SJSA1 (cell line): ENCODE data around the gene STX18. TPM values are rescaled to one million over a fixed set of nuclear protein-coding genes. Genes with fewer than 3 reads are reported as not detected.

Experiments
- DNase-seq, 2 experiments: peaks; one replicate each; pipeline ENCODE4 v3.0.0-alpha.2; 2015 to 2020; ENCODE audit warnings: low spot score in 2 of 2, low read depth in 1 of 2
- H3K27ac ChIP-seq: fragments of 250-450 bp; sonication (Bioruptor Pico); 2 replicates; pipeline ENCODE4 v1.5.1; 2020; ENCODE audit warnings: mild to moderate bottlenecking, moderate library complexity
- H3K27me3 ChIP-seq: fragments of 250-450 bp; sonication (Bioruptor Pico); replicated peaks from 2 replicates; pipeline ENCODE4 v1.5.1; 2020; ENCODE audit warnings: mild to moderate bottlenecking, moderate library complexity
- H3K36me3 ChIP-seq: fragments of 250-450 bp; sonication (Bioruptor Pico); 2 replicates; pipeline ENCODE4 v1.5.1; 2020; ENCODE audit warnings: mild to moderate bottlenecking
- H3K4me1 ChIP-seq: fragments of 250-450 bp; sonication (Bioruptor Pico); replicated peaks from 2 replicates; pipeline ENCODE4 v1.6.1; 2021; ENCODE audit warnings: mild to moderate bottlenecking
- H3K4me3 ChIP-seq: fragments of 250-450 bp; sonication (Bioruptor Pico); 2 replicates; pipeline ENCODE4 v1.5.1; 2020; ENCODE audit warnings: mild to moderate bottlenecking
- H3K9me3 ChIP-seq: fragments of 250-450 bp; sonication (Bioruptor Pico); replicated peaks from 2 replicates; pipeline ENCODE4 v1.5.1; 2020; ENCODE audit warnings: mild to moderate bottlenecking
- total RNA-seq: library from RNA; depleted of rRNA; stranded (reverse); fragments of >200 nt; shearing (Covaris generic); gene quantifications from 2 replicates; pipeline ENCODE4 v1.2.3, GENCODE V29; 2014; rRNA removed

The STX18 gene
- 42.5 and 71.4 TPM in 2 replicates for total RNA-seq

GRCh38 chr4:4541661-4542570, at the start of gene STX18:
Gene STX18 (minus strand): TSS chr4:4542048. CDS start chr4:4541964, 84 bp downstream.
- peak within 1 kb of the TSS; percentile 90 for H3K27ac ChIP-seq
- H3K4me3 ChIP-seq, result peak within 1 kb of the TSS; percentile 94
- H3K36me3 ChIP-seq, result peaks cover 5% of the 10 kb centered on the region
- DNase-seq, result peak; percentile 85 to 88
- no peaks in the 10 kb centered on the region for H3K9me3 ChIP-seq
- H3K4me1 ChIP-seq, result peaks cover 17% of the 10 kb centered on the region
- no peaks in the 10 kb centered on the region for H3K27me3 ChIP-seq

- no peak for DNase-seq
- Histone ChIP-seq H3K27me3 (no peaks in the 10 kb centered on the region), H3K9me3 (peaks cover 4% of the 10 kb centered on the region; the same call in 1 of the 2 replicates), H3K4me3 (no peak overlapping the region), H3K36me3 (no peaks in the 10 kb centered on the region), H3K27ac (no peak overlapping the region), H3K4me1 (peaks cover 6% of the 10 kb centered on the region)
Observed at GRCh38 chr4:4591071-4591470, 49.2 kb upstream of the STX18 start.

GRCh38 chr4:4590546-4590945, 48.7 kb upstream of the STX18 start:
- 0 out of 2 replicates have a peak, but pooled peaks cover 4% of the 10 kb centered on the region for H3K9me3 ChIP-seq
- H3K27ac ChIP-seq, result no peak overlapping the region
- peaks cover 12% of the 10 kb centered on the region for H3K4me1 ChIP-seq
- H3K36me3 ChIP-seq, result no peaks in the 10 kb centered on the region
- H3K27me3 ChIP-seq, result no peaks in the 10 kb centered on the region
- DNase-seq, result no peak
- H3K4me3 ChIP-seq, result no peak overlapping the region

GRCh38 chr4:4585012-4585670, 43.3 kb upstream of the STX18 start:
- Histone ChIP-seq H3K4me1 (peaks cover 17% of the 10 kb centered on the region), H3K27me3 (no peaks in the 10 kb centered on the region), H3K4me3 (no peak overlapping the region), H3K27ac (peak overlapping the region; percentile 74), H3K36me3 (no peaks in the 10 kb centered on the region), H3K9me3 (no peaks in the 10 kb centered on the region)
- DNase-seq, result peak in 1 of 2 experiments; percentile 62

- Histone ChIP-seq H3K9me3 (no peaks in the 10 kb centered on the region), H3K4me3 (no peak overlapping the region), H3K27ac (no peak overlapping the region), H3K36me3 (no peaks in the 10 kb centered on the region), H3K27me3 (no peaks in the 10 kb centered on the region), H3K4me1 (peaks cover 17% of the 10 kb centered on the region)
- no peak for DNase-seq
Observed at GRCh38 chr4:4583606-4584005, 41.8 kb upstream of the STX18 start.

- no peak overlapping the region for H3K4me3 ChIP-seq
- H3K9me3 ChIP-seq, result no peaks in the 10 kb centered on the region
- peaks cover 17% of the 10 kb centered on the region for H3K4me1 ChIP-seq
- no peaks in the 10 kb centered on the region for H3K27me3 ChIP-seq
- no peaks in the 10 kb centered on the region for H3K36me3 ChIP-seq
- no peak for DNase-seq
- no peak overlapping the region for H3K27ac ChIP-seq
Observed at GRCh38 chr4:4582653-4583052, 40.8 kb upstream of the STX18 start.

- no peaks in the 10 kb centered on the region for H3K9me3 ChIP-seq
- no peaks in the 10 kb centered on the region for H3K27me3 ChIP-seq
- DNase-seq, result no peak
- H3K27ac ChIP-seq, result no peak overlapping the region
- H3K4me3 ChIP-seq, result no peak overlapping the region
- H3K4me1 ChIP-seq, result peaks cover 16% of the 10 kb centered on the region
- H3K36me3 ChIP-seq, result no peaks in the 10 kb centered on the region
Observed at GRCh38 chr4:4580494-4580893, 38.6 kb upstream of the STX18 start.

- no peak overlapping the region for H3K27ac ChIP-seq
- H3K4me3 ChIP-seq, result no peak overlapping the region
- no peaks in the 10 kb centered on the region for H3K9me3 ChIP-seq
- H3K27me3 ChIP-seq, result no peaks in the 10 kb centered on the region
- peaks cover 15% of the 10 kb centered on the region for H3K4me1 ChIP-seq
- DNase-seq, result no peak
- H3K36me3 ChIP-seq, result no peaks in the 10 kb centered on the region
Observed at GRCh38 chr4:4578981-4579380, 37.1 kb upstream of the STX18 start.

- no peaks in the 10 kb centered on the region for H3K27me3 ChIP-seq
- H3K36me3 ChIP-seq, result no peaks in the 10 kb centered on the region
- H3K9me3 ChIP-seq, result no peaks in the 10 kb centered on the region
- H3K4me1 ChIP-seq, result peaks cover 15% of the 10 kb centered on the region
- no peak overlapping the region for H3K27ac ChIP-seq
- H3K4me3 ChIP-seq, result no peak overlapping the region
- DNase-seq, result no peak
Observed at GRCh38 chr4:4577359-4577875, 35.6 kb upstream of the STX18 start.

- DNase-seq, result peak; percentile 66 to 75
- H3K27ac ChIP-seq, result peak overlapping the region; percentile 49
- no peaks in the 10 kb centered on the region for H3K9me3 ChIP-seq
- no peaks in the 10 kb centered on the region for H3K36me3 ChIP-seq
- H3K27me3 ChIP-seq, result no peaks in the 10 kb centered on the region
- peak overlapping the region; percentile 53 for H3K4me3 ChIP-seq
- peaks cover 15% of the 10 kb centered on the region for H3K4me1 ChIP-seq
Observed at GRCh38 chr4:4575284-4576211, 33.7 kb upstream of the STX18 start.

- Histone ChIP-seq H3K36me3 (no peaks in the 10 kb centered on the region), H3K9me3 (no peaks in the 10 kb centered on the region), H3K4me1 (peaks cover 15% of the 10 kb centered on the region), H3K27ac (peak overlapping the region; percentile 49), H3K4me3 (peak overlapping the region; percentile 53), H3K27me3 (no peaks in the 10 kb centered on the region)
- peak; percentile 65 to 69 for DNase-seq
Observed at GRCh38 chr4:4574792-4575191, 32.9 kb upstream of the STX18 start.

GRCh38 chr4:4574052-4574451, 32.2 kb upstream of the STX18 start:
- Histone ChIP-seq H3K9me3 (no peaks in the 10 kb centered on the region), H3K27me3 (no peaks in the 10 kb centered on the region), H3K4me3 (no peak overlapping the region), H3K27ac (no peak overlapping the region), H3K4me1 (peaks cover 15% of the 10 kb centered on the region), H3K36me3 (no peaks in the 10 kb centered on the region)
- no peak for DNase-seq

- Histone ChIP-seq H3K4me3 (no peak overlapping the region), H3K36me3 (no peaks in the 10 kb centered on the region), H3K27me3 (no peaks in the 10 kb centered on the region), H3K9me3 (no peaks in the 10 kb centered on the region), H3K27ac (no peak overlapping the region), H3K4me1 (peaks cover 15% of the 10 kb centered on the region)
- DNase-seq, result no peak
Observed at GRCh38 chr4:4572821-4573220, 31.0 kb upstream of the STX18 start.
